SK-N-MC (cell line): Measurements from ENCODE around the gene CRYGN.

Experiments
- EZH2 ChIP-seq: fragments of 200-600 bp; sonication (generic); IDR thresholded peaks from one replicate; pipeline ENCODE4 v1.6.1; 2017; ENCODE audit warnings: antibody characterized with exemption
- POLR2AphosphoS5 ChIP-seq: IDR thresholded peaks from 2 replicates; pipeline ENCODE4 v1.6.1; 2012; ENCODE audit warnings: mild to moderate bottlenecking, low read depth, low read length, borderline replicate concordance

- TF ChIP-seq EZH2 (no peak), POLR2AphosphoS5 (no peak)
Observed at GRCh38 chr7:151434549-151434948, 5.4 kb downstream of the CRYGN start.
